Adrenal gland (tissue), 5 donors: ENCODE results near the gene OCEL1.

ENCODE experiments used
- POLR2A ChIP-seq, 2 donors: fragments of 450-650 bp; IDR thresholded peaks; one replicate each; pipeline ENCODE4 v1.6.1; 2017; ENCODE audit warnings: antibody characterized with exemption in 2 of 2, mild to moderate bottlenecking in 2 of 2, moderate library complexity in 1 of 2
- TF ChIP-seq, protein P1 (sequence below), 6 experiments: fragments of 450-650 bp in 4 of 6; fragments of 200-600 bp in 2 of 6; sonication (generic) in 1 of 6; IDR thresholded peaks; 1 replicate in 5 of 6; 2 replicates in 1 of 6; pipeline versions ENCODE4 v1.5.1 to v1.8.0; 2016 to 2021; ENCODE audit warnings: antibody characterized with exemption in 6 of 6, mild to moderate bottlenecking in 2 of 6, moderate library complexity in 1 of 6
- donor health status: DM: no; HTN: no; CAD: no.

DNA sequence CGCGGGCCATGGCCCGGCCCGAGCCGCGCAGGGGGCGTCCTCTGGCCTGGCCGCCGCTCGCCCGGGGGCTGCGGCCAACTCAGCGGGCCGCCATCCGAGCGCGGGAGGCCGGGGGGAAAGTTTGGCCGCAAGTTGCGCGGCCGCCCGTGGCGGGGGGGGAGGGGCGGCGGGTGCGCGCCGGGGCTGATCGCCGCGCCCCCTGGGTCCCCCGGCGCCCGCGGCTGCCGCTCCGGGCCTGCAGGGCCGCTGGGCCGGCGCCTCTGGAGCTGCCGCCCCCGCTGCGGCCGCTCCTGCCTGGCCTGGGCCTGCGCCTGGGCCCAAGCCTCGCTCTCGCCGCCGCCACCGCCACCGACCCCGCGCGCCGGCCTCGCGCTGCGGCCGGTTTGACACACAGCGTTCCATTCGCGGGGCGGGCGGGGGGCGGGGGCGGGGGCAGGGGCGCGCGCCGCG lies 19.5 kb downstream of the OCEL1 start, which contains the start of gene NR2F6:
- TF ChIP-seq, protein P1, sequence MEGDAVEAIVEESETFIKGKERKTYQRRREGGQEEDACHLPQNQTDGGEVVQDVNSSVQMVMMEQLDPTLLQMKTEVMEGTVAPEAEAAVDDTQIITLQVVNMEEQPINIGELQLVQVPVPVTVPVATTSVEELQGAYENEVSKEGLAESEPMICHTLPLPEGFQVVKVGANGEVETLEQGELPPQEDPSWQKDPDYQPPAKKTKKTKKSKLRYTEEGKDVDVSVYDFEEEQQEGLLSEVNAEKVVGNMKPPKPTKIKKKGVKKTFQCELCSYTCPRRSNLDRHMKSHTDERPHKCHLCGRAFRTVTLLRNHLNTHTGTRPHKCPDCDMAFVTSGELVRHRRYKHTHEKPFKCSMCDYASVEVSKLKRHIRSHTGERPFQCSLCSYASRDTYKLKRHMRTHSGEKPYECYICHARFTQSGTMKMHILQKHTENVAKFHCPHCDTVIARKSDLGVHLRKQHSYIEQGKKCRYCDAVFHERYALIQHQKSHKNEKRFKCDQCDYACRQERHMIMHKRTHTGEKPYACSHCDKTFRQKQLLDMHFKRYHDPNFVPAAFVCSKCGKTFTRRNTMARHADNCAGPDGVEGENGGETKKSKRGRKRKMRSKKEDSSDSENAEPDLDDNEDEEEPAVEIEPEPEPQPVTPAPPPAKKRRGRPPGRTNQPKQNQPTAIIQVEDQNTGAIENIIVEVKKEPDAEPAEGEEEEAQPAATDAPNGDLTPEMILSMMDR (IDR thresholded peaks at IDR 0.05), result no peak
- peak; percentile 23 to 49 for TF ChIP-seq POLR2A (IDR thresholded peaks at IDR 0.05)
